Endothelial cell of umbilical vein (primary cell): ENCODE data around the gene TBC1D14. TPM values are rescaled to one million over a fixed set of nuclear protein-coding genes. Genes with fewer than 3 reads are reported as not detected.

ENCODE experiments used
- BruUV-seq: library from RNA; stranded (reverse); fragments of 400-500 nt; replicated peaks from 2 replicates; lab custom pipeline; 2021; lab: Mats Ljungman, UMichigan
- CTCF ChIA-PET: fragments of 300-600, 350-600 bp; sonication (Branson Sonifier 250); formaldehyde crosslinking; loops from one replicate; lab custom pipeline; 2021; ENCODE audit warnings: antibody characterized with exemption, inconsistent platforms; lab: Charles Lee
- POLR2A ChIA-PET: fragments of 300-600, 350-600 bp; sonication (Branson Sonifier 250); formaldehyde crosslinking; loops from one replicate; lab custom pipeline; 2021; ENCODE audit warnings: antibody characterized with exemption, inconsistent platforms; lab: Charles Lee
- DNase-seq: peaks from one replicate; pipeline ENCODE4 v3.0.0-alpha.2; 2011; ENCODE audit warnings: low read depth, low spot score
- FAIRE-seq: peaks from 2 replicates; lab custom pipeline; 2011; peaks lifted over from hg19 to GRCh38; lab: Jason Lieb, UNC
- H2AFZ ChIP-seq: 2 replicates; pipeline ENCODE4 v1.6.0; 2012; ENCODE audit warnings: low read depth, low read length, control low read depth, inconsistent platforms
- H3K27ac ChIP-seq: 2 replicates; pipeline ENCODE4 v1.5.1; 2011; ENCODE audit warnings: low read depth, mild to moderate bottlenecking, control low read depth, low read length, moderate library complexity; ENCODE audit not compliant: insufficient read depth
- H3K27me3 ChIP-seq, 2 experiments: 2 replicates each; pipeline versions ENCODE4 v1.6.0 to v1.6.1; 2011; ENCODE audit warnings: low read length in 2 of 2, mixed read lengths in 1 of 2; ENCODE audit not compliant: control insufficient read depth in 2 of 2, insufficient read depth in 2 of 2
- H3K36me3 ChIP-seq, 2 experiments: 2 replicates in 1 of 2; 3 replicates in 1 of 2; pipeline ENCODE4 v1.5.1; 2011; ENCODE audit warnings: low read length in 2 of 2, mild to moderate bottlenecking in 1 of 2, moderate library complexity in 1 of 2; ENCODE audit not compliant: control insufficient read depth in 2 of 2, insufficient read depth in 2 of 2; ENCODE audit errors: extremely low read depth in 1 of 2
- H3K4me1 ChIP-seq: 3 replicates; pipeline ENCODE4 v1.5.1; 2011; ENCODE audit warnings: mild to moderate bottlenecking, low read length; ENCODE audit not compliant: control insufficient read depth, insufficient read depth; ENCODE audit errors: extremely low read depth
- H3K4me2 ChIP-seq: 2 replicates; pipeline ENCODE4 v1.6.1; 2011; ENCODE audit warnings: low read length, control low read depth, mixed read lengths; ENCODE audit not compliant: insufficient read depth
- H3K4me3 ChIP-seq, 3 experiments: fragments of 200-600 bp in 1 of 3; sonication (generic), shearing (Covaris generic) in 1 of 3; replicated peaks in 1 of 3; 2 replicates each; pipeline ENCODE4 v1.5.1; 2011 to 2016; ENCODE audit warnings: control low read depth in 3 of 3, low read length in 3 of 3, mild to moderate bottlenecking in 2 of 3, inconsistent platforms in 1 of 3, low read depth in 1 of 3, moderate library complexity in 1 of 3; ENCODE audit not compliant: insufficient read depth in 1 of 3
- H3K79me2 ChIP-seq: 2 replicates; pipeline ENCODE4 v1.6.0; 2012; ENCODE audit warnings: low read length, inconsistent platforms; ENCODE audit not compliant: control insufficient read depth, insufficient read depth
- H3K9ac ChIP-seq: replicated peaks from 2 replicates; pipeline ENCODE3; 2011; ENCODE audit warnings: low read length, control low read depth; ENCODE audit not compliant: insufficient read depth; ENCODE audit errors: extremely low read depth
- H3K9me1 ChIP-seq: replicated peaks from 3 replicates; pipeline ENCODE4 v1.6.0; 2011; ENCODE audit warnings: mild to moderate bottlenecking, low read length; ENCODE audit not compliant: control insufficient read depth, insufficient read depth; ENCODE audit errors: extremely low read depth
- H3K9me3 ChIP-seq: replicated peaks from 2 replicates; pipeline ENCODE4 v1.5.1; 2012; ENCODE audit warnings: low read length, inconsistent platforms; ENCODE audit not compliant: control insufficient read depth, insufficient read depth
- H4K20me1 ChIP-seq: replicated peaks from 2 replicates; pipeline ENCODE3; 2011; ENCODE audit warnings: mild to moderate bottlenecking, low read length; ENCODE audit not compliant: control insufficient read depth, insufficient read depth; ENCODE audit errors: extremely low read depth
- CTCF ChIP-seq, 2 donors: IDR thresholded peaks; 1 replicate in 1 of 2; 2 replicates in 1 of 2; pipeline ENCODE4 v1.5.1; 2011; ENCODE audit warnings: low read length in 2 of 2, mild to moderate bottlenecking in 2 of 2, moderate library complexity in 2 of 2, control low read depth in 1 of 2, inconsistent platforms in 1 of 2, low read depth in 1 of 2; ENCODE audit not compliant: insufficient read depth in 1 of 2; ENCODE audit errors: extremely low read depth in 1 of 2
- EZH2 ChIP-seq: IDR thresholded peaks from 2 replicates; pipeline ENCODE4 v1.6.1; 2012; ENCODE audit warnings: borderline replicate concordance, low read depth, mild to moderate bottlenecking, moderate library complexity, low read length, inconsistent platforms; ENCODE audit not compliant: severe bottlenecking
- FOS ChIP-seq: IDR thresholded peaks from 2 replicates; pipeline ENCODE4 v1.6.1; 2011; ENCODE audit warnings: mild to moderate bottlenecking, low read length, moderate library complexity, borderline replicate concordance; ENCODE audit not compliant: insufficient read depth
- GATA2 ChIP-seq: IDR thresholded peaks from 2 replicates; pipeline ENCODE4 v1.7.0; 2011; ENCODE audit warnings: low read depth, mild to moderate bottlenecking, moderate library complexity, mixed read lengths, low read length; ENCODE audit not compliant: insufficient read length, insufficient read depth
- JUN ChIP-seq: IDR thresholded peaks from 2 replicates; pipeline ENCODE4 v1.6.1; 2011; ENCODE audit warnings: borderline replicate concordance, low read depth; ENCODE audit not compliant: insufficient read length, insufficient read depth
- MAX ChIP-seq: IDR thresholded peaks from 2 replicates; pipeline ENCODE4 v1.6.1; 2011; ENCODE audit not compliant: insufficient read depth, insufficient read length
- MYC ChIP-seq: IDR thresholded peaks from one replicate; pipeline ENCODE4 v1.6.1; 2011; ENCODE audit warnings: mild to moderate bottlenecking, low read depth, low read length
- POLR2A ChIP-seq: IDR thresholded peaks from 2 replicates; pipeline ENCODE4 v1.6.1; 2012; ENCODE audit warnings: low read depth, mild to moderate bottlenecking, control low read depth, low read length
- POLR2AphosphoS5 ChIP-seq: IDR thresholded peaks from 2 replicates; pipeline ENCODE4 v1.6.1; 2012; ENCODE audit warnings: low read depth, mild to moderate bottlenecking, control low read depth, low read length, moderate library complexity; ENCODE audit not compliant: insufficient read depth
- dilution Hi-C: fragments of 300-500 bp; cut with MboI; formaldehyde crosslinking; loops from one replicate; pipeline ENCODE4 v1.15.0; 2019; ENCODE audit warnings: low sequenced_read_pairs; ENCODE audit not compliant: extremely low pct_ligation_motif_present
- intact Hi-C: fragments of 100-400 bp; cut with micrococcal nuclease; formaldehyde crosslinking; loops from one replicate; pipeline ENCODE4 v1.10.0; 2022
- polyA plus RNA-seq, 4 experiments: library from polyadenylated mRNA; depleted of rRNA in 3 of 4; stranded (reverse) in 3 of 4; unstranded in 1 of 4; fragments of >200 nt; gene quantifications; 2 replicates each; pipeline versions ENCODE4 v1.2.1 to v1.2.3, GENCODE V29; 2011 to 2012; ENCODE audit warnings: missing spikeins in 1 of 4
- total RNA-seq: library from RNA; stranded (reverse); gene quantifications from 2 replicates; pipeline ENCODE4 v1.2.3, GENCODE V29; 2021

Gene TBC1D14
- total and polyA plus RNA-seq, 2 donors (not counting 3 experiments of a cell fraction or from before 2014, with no cell fraction given), result 23.7 to 24.8 TPM

GRCh38 chr4:7015383-7016035 is 105.9 kb downstream of the TBC1D14 start:
- Histone ChIP-seq H3K36me3 (peaks cover 3 to 19% of the 10 kb centered on the region in 2 experiments), H4K20me1 (no peaks in the 10 kb centered on the region), H3K4me2 (no peak overlapping the region), H3K9ac (no peak overlapping the region), H3K27me3 (no peaks in the 10 kb centered on the region), H3K4me1 (no peaks in the 10 kb centered on the region), H2AFZ (no peak overlapping the region), H3K4me3 (no peak overlapping the region), H3K9me1 (no peaks in the 10 kb centered on the region), H3K27ac (no peak overlapping the region), H3K79me2 (no peaks in the 10 kb centered on the region), H3K9me3 (no peaks in the 10 kb centered on the region)
- TF ChIP-seq EZH2, result no peak
- no peak for TF ChIP-seq FOS
- TF ChIP-seq MAX, result no peak
- TF ChIP-seq POLR2A, result no peak
- TF ChIP-seq MYC, result no peak
- no peak for TF ChIP-seq POLR2AphosphoS5
- TF ChIP-seq CTCF (IDR thresholded peaks at IDR 0.05; ENCODE audit: extremely low read depth in 1 of 2, insufficient read depth in 1 of 2, low read depth in 1 of 2, low read length in 2 of 2), result no peak
- TF ChIP-seq GATA2, result no peak
- TF ChIP-seq JUN, result no peak
- DNase-seq (no peak), FAIRE-seq (no peak)
- intact Hi-C loops (no loop called here), dilution Hi-C loops (no loop called here)
- ChIA-PET POLR2A (no interaction called here), CTCF (no interaction called here)
- no TSS peak for BruUV-seq
